ENCODE results near the gene MYDGF. TPM values are rescaled to one million over a fixed set of nuclear protein-coding genes. Genes with fewer than 3 reads are reported as not detected.
A peak's percentile ranks its signal among the peaks of the same experiment; 100 is the strongest.
"Not testable (repeated sequence)": the region's sequence is repeated elsewhere in the genome, so short reads cannot be mapped to it uniquely, and the experiment has no call there.

Gene MYDGF
- total RNA-seq (10 to 100 TPM; 83.2 to 88.6 TPM), polyA plus RNA-seq (146 TPM)

- peak within 1 kb of the TSS; percentile 83 to 95 (median 88) for H3K4me3 Mint-ChIP-seq
- ChIA-PET POLR2A (interaction anchor here (0.5 to 0.9 kb wide), 2 partner anchors 37 to 121 kb away, joined by 3 to 10 read pairs; no protein-coding TSS in a partner anchor), CTCF (interaction anchor here (1.8 kb wide), 1 partner anchor 34 kb away, joined by 6 read pairs; no protein-coding TSS in a partner anchor)
- H3K36me3 ChIP-seq (ENCODE audit: insufficient read depth, low read length), result peaks cover 11% of the 10 kb centered on the region
- peak within 1 kb of the TSS; percentile 73 to 98 (median 90) for H3K27ac Mint-ChIP-seq
- H3K4me3 ChIP-seq (ENCODE audit: low read length), result peak within 1 kb of the TSS; percentile 59
- H3K27me3 Mint-ChIP-seq, result peaks cover 0 to 3% of the 10 kb centered on the region in 2 donors
- DNase-seq, result peak; percentile 89 to 94 (median 91)
- H3K27ac ChIP-seq (ENCODE audit: low read depth, low read length), result peak within 1 kb of the TSS; percentile 66
- peaks cover 0 to 35% (median 3%) of the 10 kb centered on the region in 3 donors for H3K36me3 Mint-ChIP-seq
- H3K4me1 Mint-ChIP-seq, result peaks cover 11 to 23% (median 19%) of the 10 kb centered on the region in 3 donors
- no peaks in the 10 kb centered on the region for H3K27me3 ChIP-seq (ENCODE audit: insufficient read depth, low read length, poor library complexity, severe bottlenecking)
- H3K9me3 Mint-ChIP-seq, result no peaks in the 10 kb centered on the region
- no peaks in the 10 kb centered on the region for H3K9me3 ChIP-seq (ENCODE audit: low read length)
- peaks cover 18% of the 10 kb centered on the region for H3K4me1 ChIP-seq (ENCODE audit: insufficient read depth, low read length)
These were observed at the start of gene MYDGF for GRCh38 chr19:4669723-4670480. MYDGF (minus strand) TSS chr19:4670342; CDS start chr19:4670334, 8 bp downstream.

GRCh38 chr19:4719499-4719866 lies 49.3 kb upstream of the MYDGF start:
- H3K27ac Mint-ChIP-seq, result no peak overlapping the region
- H3K4me1 Mint-ChIP-seq, result peaks cover 23 to 44% (median 27%) of the 10 kb centered on the region in 3 donors
- H3K27me3 Mint-ChIP-seq, result peaks cover under 1 to 8% of the 10 kb centered on the region in 2 donors
- H3K36me3 Mint-ChIP-seq, result peaks cover 4 to 74% (median 5%) of the 10 kb centered on the region in 3 donors
- Histone ChIP-seq H3K4me1 (ENCODE audit: insufficient read depth, low read length) (peaks cover 24% of the 10 kb centered on the region), H3K27me3 (ENCODE audit: insufficient read depth, low read length, poor library complexity, severe bottlenecking) (no peaks in the 10 kb centered on the region), H3K9me3 (ENCODE audit: low read length) (no peaks in the 10 kb centered on the region), H3K4me3 (ENCODE audit: low read length) (no peak overlapping the region), H3K27ac (ENCODE audit: low read depth, low read length) (no peak overlapping the region), H3K36me3 (ENCODE audit: insufficient read depth, low read length) (peaks cover 28% of the 10 kb centered on the region)
- ChIA-PET POLR2A (no interaction called here), CTCF (interaction anchor here (0.6 kb wide), 1 partner anchor 72 kb away, joined by 3 read pairs; the partner anchor contains the start of gene FEM1A)
- no peak for DNase-seq
- peaks cover 0 to 7% (median 5%) of the 10 kb centered on the region in 5 donors for H3K9me3 Mint-ChIP-seq
- H3K4me3 Mint-ChIP-seq, result no peak overlapping the region

- Histone ChIP-seq H3K4me1 (ENCODE audit: insufficient read depth, low read length) (peaks cover 23% of the 10 kb centered on the region), H3K27me3 (ENCODE audit: insufficient read depth, low read length, poor library complexity, severe bottlenecking) (no peaks in the 10 kb centered on the region), H3K9me3 (ENCODE audit: low read length) (no peaks in the 10 kb centered on the region), H3K4me3 (ENCODE audit: low read length) (no peak overlapping the region), H3K36me3 (ENCODE audit: insufficient read depth, low read length) (peaks cover 29% of the 10 kb centered on the region), H3K27ac (ENCODE audit: low read depth, low read length) (no peak overlapping the region)
- Mint-ChIP-seq H3K27ac (no peak overlapping the region), H3K4me3 (no peak overlapping the region), H3K4me1 (peaks cover 19 to 35% (median 28%) of the 10 kb centered on the region in 3 donors), H3K36me3 (peaks cover 7 to 78% (median 8%) of the 10 kb centered on the region in 3 donors), H3K27me3 (no peaks in the 10 kb centered on the region), H3K9me3 (peaks cover 0 to 3% (median 0%) of the 10 kb centered on the region in 5 donors)
- ChIA-PET CTCF (no interaction called here), POLR2A (no interaction called here)
- no peak for DNase-seq
These were observed 48.0 kb upstream of the MYDGF start for GRCh38 chr19:4717966-4718701.

GRCh38 chr19:4717191-4717965 lies 47.2 kb upstream of the MYDGF start:
- H3K36me3 Mint-ChIP-seq, result peaks cover 7 to 83% (median 8%) of the 10 kb centered on the region in 3 donors
- peak overlapping the region in 2 of 8 donors; percentile 30 to 46 for H3K27ac Mint-ChIP-seq
- Histone ChIP-seq H3K36me3 (ENCODE audit: insufficient read depth, low read length) (peaks cover 36% of the 10 kb centered on the region), H3K9me3 (ENCODE audit: low read length) (no peaks in the 10 kb centered on the region), H3K4me3 (ENCODE audit: low read length) (no peak overlapping the region), H3K4me1 (ENCODE audit: insufficient read depth, low read length) (peaks cover 16% of the 10 kb centered on the region), H3K27ac (ENCODE audit: low read depth, low read length) (no peak overlapping the region), H3K27me3 (ENCODE audit: insufficient read depth, low read length, poor library complexity, severe bottlenecking) (no peaks in the 10 kb centered on the region)
- CTCF ChIA-PET, result no interaction called here
- H3K27me3 Mint-ChIP-seq, result no peaks in the 10 kb centered on the region
- no peak for DNase-seq
- peaks cover 0 to 3% (median 0%) of the 10 kb centered on the region in 5 donors for H3K9me3 Mint-ChIP-seq
- POLR2A ChIA-PET, result interaction anchor here (0.8 kb wide), 1 partner anchor 50 kb away, joined by 3 read pairs; no protein-coding TSS in a partner anchor
- H3K4me1 Mint-ChIP-seq, result peaks cover 11 to 28% (median 21%) of the 10 kb centered on the region in 3 donors
- no peak overlapping the region for H3K4me3 Mint-ChIP-seq

GRCh38 chr19:4715529-4716221 lies 45.5 kb upstream of the MYDGF start:
- H3K36me3 ChIP-seq (ENCODE audit: insufficient read depth, low read length), result peaks cover 44% of the 10 kb centered on the region
- H3K27me3 ChIP-seq (ENCODE audit: insufficient read depth, low read length, poor library complexity, severe bottlenecking), result no peaks in the 10 kb centered on the region
- DNase-seq, result no peak

GRCh38 chr19:4715178-4715528 lies 45.0 kb upstream of the MYDGF start:
- not testable (repeated sequence) for H3K9me3 ChIP-seq (ENCODE audit: low read length); H3K27me3 ChIP-seq (ENCODE audit: insufficient read depth, low read length, poor library complexity, severe bottlenecking); H3K9me3 Mint-ChIP-seq; H3K4me1 ChIP-seq (ENCODE audit: insufficient read depth, low read length); H3K4me3 ChIP-seq (ENCODE audit: low read length); DNase-seq; H3K4me3 Mint-ChIP-seq; H3K27me3 Mint-ChIP-seq; H3K27ac ChIP-seq (ENCODE audit: low read depth, low read length)
- ChIA-PET POLR2A (interaction anchor here (1.0 kb wide), 1 partner anchor 10 kb away, joined by 4 read pairs; no protein-coding TSS in a partner anchor), CTCF (interaction anchor here (0.6 kb wide), 1 partner anchor 1919 kb away, joined by 3 read pairs; no protein-coding TSS in a partner anchor)
- Mint-ChIP-seq H3K36me3 (peaks cover 6 to 88% (median 7%) of the 10 kb centered on the region in 3 donors), H3K4me1 (peaks cover 2 to 17% (median 6%) of the 10 kb centered on the region in 3 donors), H3K27ac (peak overlapping the region in 1 of 8 donors; percentile 17)
- peaks cover 49% of the 10 kb centered on the region for H3K36me3 ChIP-seq (ENCODE audit: insufficient read depth, low read length)

More at GRCh38 chr19:4715529-4716221, 45.5 kb upstream of the MYDGF start:
- peaks cover 0 to 3% (median 0%) of the 10 kb centered on the region in 5 donors for H3K9me3 Mint-ChIP-seq
- H3K4me1 Mint-ChIP-seq, result peaks cover 4 to 20% (median 11%) of the 10 kb centered on the region in 3 donors
- H3K9me3 ChIP-seq (ENCODE audit: low read length), result no peaks in the 10 kb centered on the region
- no peak overlapping the region for H3K4me3 Mint-ChIP-seq
- peaks cover 7 to 90% (median 8%) of the 10 kb centered on the region in 3 donors for H3K36me3 Mint-ChIP-seq
- no peaks in the 10 kb centered on the region for H3K27me3 Mint-ChIP-seq
- H3K4me3 ChIP-seq (ENCODE audit: low read length), result no peak overlapping the region
- peaks cover 1% of the 10 kb centered on the region for H3K4me1 ChIP-seq (ENCODE audit: insufficient read depth, low read length)
- ChIA-PET CTCF (no interaction called here), POLR2A (interaction anchor here (1.0 kb wide), 1 partner anchor 9 kb away, joined by 4 read pairs; no protein-coding TSS in a partner anchor)
- H3K27ac Mint-ChIP-seq, result no peak overlapping the region
- H3K27ac ChIP-seq (ENCODE audit: low read depth, low read length), result no peak overlapping the region

- H3K36me3 ChIP-seq (ENCODE audit: insufficient read depth, low read length), result peaks cover 42% of the 10 kb centered on the region
- H3K27ac ChIP-seq (ENCODE audit: low read depth, low read length), result no peak overlapping the region
- H3K27me3 ChIP-seq (ENCODE audit: insufficient read depth, low read length, poor library complexity, severe bottlenecking), result no peaks in the 10 kb centered on the region
- H3K4me3 ChIP-seq (ENCODE audit: low read length), result no peak overlapping the region
- H3K4me1 ChIP-seq (ENCODE audit: insufficient read depth, low read length), result peaks cover 8% of the 10 kb centered on the region
- no peaks in the 10 kb centered on the region for H3K9me3 ChIP-seq (ENCODE audit: low read length)
- peaks cover 0 to 3% (median 0%) of the 10 kb centered on the region in 5 donors for H3K9me3 Mint-ChIP-seq
- H3K27ac Mint-ChIP-seq, result no peak overlapping the region
- H3K36me3 Mint-ChIP-seq, result peaks cover 7 to 86% (median 10%) of the 10 kb centered on the region in 3 donors
- peaks cover 6 to 23% (median 12%) of the 10 kb centered on the region in 3 donors for H3K4me1 Mint-ChIP-seq
- no peak for DNase-seq
- ChIA-PET CTCF (no interaction called here), POLR2A (no interaction called here)
- no peak overlapping the region for H3K4me3 Mint-ChIP-seq
- no peaks in the 10 kb centered on the region for H3K27me3 Mint-ChIP-seq
These were observed 43.9 kb upstream of the MYDGF start for GRCh38 chr19:4714016-4714415.

Data from CD8-positive, alpha-beta memory T cell (primary cell).